Keratinocyte (primary cell): ENCODE results near the gene MCUB.

Experiments
- CTCF ChIP-seq, 3 experiments: IDR thresholded peaks in 1 of 3; conservative IDR thresholded peaks in 1 of 3; optimal IDR thresholded peaks in 1 of 3; 2 replicates in 2 of 3; 3 replicates in 1 of 3; pipeline versions ENCODE3 to v1.5.1; 2011; ENCODE audit warnings: low read length in 3 of 3, mild to moderate bottlenecking in 3 of 3, moderate library complexity in 2 of 3, control low read depth in 1 of 3, inconsistent platforms in 1 of 3; ENCODE audit not compliant: insufficient read depth in 2 of 3; ENCODE audit errors: extremely low read depth in 1 of 3
- EZH2 ChIP-seq: IDR thresholded peaks from one replicate; pipeline ENCODE4 v1.6.1; 2012; ENCODE audit warnings: inconsistent platforms, mild to moderate bottlenecking, low read length, moderate library complexity

GRCh38 chr4:109589605-109590004, 29.6 kb downstream of the MCUB start:
- TF ChIP-seq CTCF (optimal IDR thresholded peaks at IDR 0.05 in 1 of 3, IDR thresholded peaks at IDR 0.05 in 1 of 3, conservative IDR thresholded peaks at IDR 0.05 in 1 of 3; ENCODE audit: extremely low read depth in 1 of 3, insufficient read depth in 2 of 3, low read length in 3 of 3) (no peak), EZH2 (no peak)
